Thyroid gland (tissue), 4 donors: ENCODE measurements around the gene COL21A1.

Source experiments
- POLR2A ChIP-seq, 2 donors: fragments of 450-650 bp; IDR thresholded peaks; one replicate each; pipeline ENCODE4 v1.6.1; 2017; ENCODE audit warnings: antibody characterized with exemption in 2 of 2, mild to moderate bottlenecking in 2 of 2, moderate library complexity in 1 of 2
- TF ChIP-seq, protein P1 (sequence below), 6 experiments: fragments of 200-600 bp in 3 of 6; fragments of 450-650 bp in 3 of 6; sonication (generic) in 3 of 6; IDR thresholded peaks; one replicate each; pipeline ENCODE4 v1.5.1; 2016 to 2019; ENCODE audit warnings: antibody characterized with exemption in 6 of 6, mild to moderate bottlenecking in 2 of 6, inconsistent platforms in 1 of 6, moderate library complexity in 1 of 6

DNA sequence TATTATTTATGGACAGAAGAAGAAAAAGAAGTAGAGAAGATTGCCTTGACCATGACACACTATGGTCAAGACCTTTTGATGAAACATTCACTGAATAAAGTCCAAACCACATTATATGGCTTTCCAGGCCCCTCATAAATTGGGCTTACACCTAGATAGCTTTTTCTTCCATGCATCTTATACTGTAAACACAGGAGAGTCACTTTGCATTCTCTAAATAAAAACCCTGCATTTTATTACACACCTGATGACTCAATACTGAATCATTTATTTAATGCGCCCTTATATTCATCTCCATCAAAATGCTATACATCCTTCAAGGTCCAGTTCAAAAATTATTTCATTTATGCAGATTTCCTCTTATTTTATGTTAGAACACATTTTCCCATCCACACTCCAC is 78.0 kb downstream of the COL21A1 start:
- TF ChIP-seq, protein P1, sequence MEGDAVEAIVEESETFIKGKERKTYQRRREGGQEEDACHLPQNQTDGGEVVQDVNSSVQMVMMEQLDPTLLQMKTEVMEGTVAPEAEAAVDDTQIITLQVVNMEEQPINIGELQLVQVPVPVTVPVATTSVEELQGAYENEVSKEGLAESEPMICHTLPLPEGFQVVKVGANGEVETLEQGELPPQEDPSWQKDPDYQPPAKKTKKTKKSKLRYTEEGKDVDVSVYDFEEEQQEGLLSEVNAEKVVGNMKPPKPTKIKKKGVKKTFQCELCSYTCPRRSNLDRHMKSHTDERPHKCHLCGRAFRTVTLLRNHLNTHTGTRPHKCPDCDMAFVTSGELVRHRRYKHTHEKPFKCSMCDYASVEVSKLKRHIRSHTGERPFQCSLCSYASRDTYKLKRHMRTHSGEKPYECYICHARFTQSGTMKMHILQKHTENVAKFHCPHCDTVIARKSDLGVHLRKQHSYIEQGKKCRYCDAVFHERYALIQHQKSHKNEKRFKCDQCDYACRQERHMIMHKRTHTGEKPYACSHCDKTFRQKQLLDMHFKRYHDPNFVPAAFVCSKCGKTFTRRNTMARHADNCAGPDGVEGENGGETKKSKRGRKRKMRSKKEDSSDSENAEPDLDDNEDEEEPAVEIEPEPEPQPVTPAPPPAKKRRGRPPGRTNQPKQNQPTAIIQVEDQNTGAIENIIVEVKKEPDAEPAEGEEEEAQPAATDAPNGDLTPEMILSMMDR (IDR thresholded peaks at IDR 0.05) = no peak
- TF ChIP-seq POLR2A (IDR thresholded peaks at IDR 0.05) = no peak
